NCI-H128 (cell line): ENCODE measurements around the gene NCKAP1.
"Not testable (repeated sequence)": the region's sequence is repeated elsewhere in the genome, so short reads cannot be mapped to it uniquely, and the experiment has no call there.

ENCODE experiments used
- DNase-seq: peaks from one replicate; lab custom pipeline; 2025; ENCODE audit not compliant: unreplicated experiment; lab: John Stamatoyannopoulos, UW

NCKAP1 gene

GRCh38 chr2:183038341-183039300, at the start of gene NCKAP1:
Gene NCKAP1, minus strand, starts transcription at chr2:183038457. Its CDS starts 358 bp downstream, at chr2:183038099.
- peak; percentile 44 for DNase-seq

- DNase-seq: no peak
Measured at GRCh38 chr2:183081911-183082310, 43.7 kb upstream of the NCKAP1 start.

DNA sequence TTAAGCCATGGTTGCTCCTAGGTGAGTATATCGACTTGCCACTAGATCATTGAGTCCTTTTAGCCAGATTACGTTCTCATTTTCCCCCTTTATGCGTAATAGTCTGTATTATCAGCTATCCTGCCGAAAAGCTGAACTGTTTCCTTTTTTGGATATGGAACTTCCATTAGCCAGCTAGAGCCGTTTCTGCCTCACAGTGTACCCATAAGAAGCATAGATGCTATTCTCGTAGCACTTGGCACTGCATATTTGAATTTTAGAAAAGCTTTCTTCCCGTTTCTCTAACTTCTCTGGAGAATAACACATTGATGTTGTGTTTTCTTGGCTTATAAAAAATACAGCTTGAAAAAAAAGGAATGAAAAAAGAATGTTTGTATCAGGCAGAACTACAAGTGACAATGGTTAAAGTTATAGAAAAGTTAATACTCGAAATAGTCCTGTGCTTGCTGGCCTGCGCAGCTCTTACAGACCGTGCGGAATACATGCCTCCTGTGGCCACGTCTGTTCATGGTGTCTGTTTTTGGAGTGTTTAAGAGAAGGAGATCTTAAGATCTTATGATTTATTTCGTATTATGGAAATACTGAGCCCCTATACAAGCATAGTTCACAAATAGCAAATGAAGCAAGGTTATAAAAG, 41.0 kb upstream of the NCKAP1 start:
- no peak for DNase-seq

- DNase-seq: peak; percentile 90
Measured at GRCh38 chr2:183078464-183079138, 40.3 kb upstream of the NCKAP1 start, which contains the start of gene DUSP19. Gene DUSP19, plus strand, starts transcription at chr2:183078747. Its CDS starts 187 bp downstream, at chr2:183078934.

- peak; percentile 46 for DNase-seq
Measured at GRCh38 chr2:183078163-183078463, 39.9 kb upstream of the NCKAP1 start.

- no peak for DNase-seq
Measured at GRCh38 chr2:183072177-183072576, 33.9 kb upstream of the NCKAP1 start.

- DNase-seq: no peak
Measured at GRCh38 chr2:183070942-183071844, 32.9 kb upstream of the NCKAP1 start.

DNA sequence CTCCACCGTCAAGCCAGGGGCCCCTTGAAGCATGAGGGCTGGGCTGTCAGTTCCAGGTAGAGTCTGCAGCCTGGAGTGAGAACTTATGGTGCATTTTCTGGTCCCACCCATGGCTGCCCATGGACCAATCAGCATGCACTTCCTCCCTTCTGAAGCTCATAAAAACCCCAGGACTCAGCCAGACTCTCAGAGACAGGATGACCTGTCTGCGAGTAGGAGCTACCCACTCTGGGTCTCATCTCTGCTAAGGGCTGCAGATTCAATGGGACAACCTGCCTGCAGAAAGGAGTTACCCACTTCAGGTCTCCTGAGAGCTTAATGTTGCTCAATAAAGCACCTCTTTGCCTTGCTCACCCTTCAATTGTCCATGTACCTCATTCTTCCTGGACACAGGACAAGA, 30.9 kb upstream of the NCKAP1 start:
- DNase-seq: no peak

DNA sequence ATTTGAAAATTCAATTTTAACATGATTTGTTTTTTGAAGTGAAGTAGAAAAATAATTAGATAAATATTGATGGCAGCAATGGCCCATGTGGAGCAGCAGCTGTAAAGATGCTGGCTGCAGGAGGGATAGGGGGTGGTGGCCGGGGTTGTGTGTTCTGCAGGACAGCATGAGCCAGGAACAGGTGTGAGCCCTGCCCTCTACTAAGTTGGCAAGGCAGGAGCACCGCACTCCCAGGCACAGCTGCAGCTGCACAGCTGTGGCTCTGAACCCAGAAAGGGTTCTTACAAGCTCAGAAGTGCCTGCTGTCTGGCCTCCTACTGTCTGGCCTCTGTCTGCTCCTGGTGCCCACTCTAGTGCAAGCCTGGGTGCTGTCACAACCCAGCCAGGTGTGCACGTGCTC, 30.3 kb upstream of the NCKAP1 start:
- DNase-seq: no peak

DNA sequence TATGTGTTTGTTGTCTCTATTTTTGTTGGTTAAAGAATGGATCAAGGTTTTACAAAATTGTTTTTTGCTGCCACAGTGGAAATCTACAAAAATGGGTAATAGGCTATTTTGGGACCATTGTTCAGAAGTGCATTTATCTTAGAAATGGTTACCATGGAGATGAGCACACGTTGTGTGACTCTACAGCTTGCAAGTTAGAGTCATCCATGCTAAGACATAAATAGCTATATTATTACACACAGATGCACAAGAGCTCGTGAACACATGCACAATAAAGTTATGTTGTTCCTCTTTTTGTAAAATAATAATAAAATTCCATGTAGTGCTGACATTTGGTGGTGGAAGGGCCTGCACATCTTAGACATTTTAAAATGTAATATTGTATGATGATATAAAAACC, 24.8 kb upstream of the NCKAP1 start:
- DNase-seq: no peak

- DNase-seq: no peak
Measured at GRCh38 chr2:183060571-183061231, 22.4 kb upstream of the NCKAP1 start.

DNA sequence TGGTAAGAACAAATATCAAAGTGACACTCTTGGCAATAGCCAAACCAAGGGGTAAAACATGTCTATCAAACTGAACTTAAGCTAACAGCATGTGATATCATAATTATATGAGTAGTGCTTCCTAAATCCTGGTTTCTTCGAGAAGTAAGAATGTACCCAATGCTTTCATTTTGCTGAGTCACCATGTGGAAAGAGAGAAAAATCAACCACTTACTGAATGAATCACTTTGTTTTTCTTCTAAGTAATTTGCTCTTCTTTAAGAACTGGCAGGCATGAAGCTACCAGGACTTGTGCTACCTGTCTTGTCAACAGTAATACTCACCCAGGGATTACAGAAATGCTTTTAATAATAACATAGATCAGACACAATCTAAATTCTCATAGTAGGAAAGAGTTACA, 21.3 kb upstream of the NCKAP1 start:
- no peak for DNase-seq

DNA sequence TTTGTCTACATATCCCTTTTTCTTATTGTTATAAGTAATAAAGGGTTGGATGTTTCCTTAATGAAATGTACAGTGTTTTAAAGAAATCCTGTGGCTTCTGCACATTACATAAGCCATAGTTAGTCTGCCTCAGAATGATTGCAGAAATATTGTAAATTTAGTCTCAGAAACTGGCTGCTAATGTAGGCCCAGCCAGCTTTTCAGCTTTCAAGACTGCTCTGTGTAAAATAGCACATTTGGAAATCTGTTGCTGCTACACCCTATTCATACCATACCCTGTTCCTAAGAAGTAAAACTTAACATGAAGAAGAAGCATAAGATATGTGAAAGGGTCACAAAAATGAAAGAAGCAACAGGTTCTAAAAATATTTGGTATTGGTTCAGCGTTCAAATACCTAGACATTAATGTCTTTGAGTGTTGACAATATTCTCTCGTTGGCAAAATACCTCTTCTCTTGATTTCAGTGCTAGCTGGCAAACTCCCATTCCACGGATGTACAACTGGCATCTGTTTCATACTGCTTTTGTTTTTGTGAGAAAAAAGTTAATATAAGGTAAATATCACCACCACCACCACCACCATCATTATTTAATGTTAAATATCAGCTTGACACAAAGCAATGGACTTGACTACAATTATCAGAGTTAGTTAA, 19.2 kb upstream of the NCKAP1 start:
- DNase-seq: no peak

- no peak for DNase-seq
Measured at GRCh38 chr2:183049420-183049819, 11.2 kb upstream of the NCKAP1 start.

GRCh38 chr2:183047486-183048125, 9.3 kb upstream of the NCKAP1 start:
- DNase-seq: not testable (repeated sequence)

DNA sequence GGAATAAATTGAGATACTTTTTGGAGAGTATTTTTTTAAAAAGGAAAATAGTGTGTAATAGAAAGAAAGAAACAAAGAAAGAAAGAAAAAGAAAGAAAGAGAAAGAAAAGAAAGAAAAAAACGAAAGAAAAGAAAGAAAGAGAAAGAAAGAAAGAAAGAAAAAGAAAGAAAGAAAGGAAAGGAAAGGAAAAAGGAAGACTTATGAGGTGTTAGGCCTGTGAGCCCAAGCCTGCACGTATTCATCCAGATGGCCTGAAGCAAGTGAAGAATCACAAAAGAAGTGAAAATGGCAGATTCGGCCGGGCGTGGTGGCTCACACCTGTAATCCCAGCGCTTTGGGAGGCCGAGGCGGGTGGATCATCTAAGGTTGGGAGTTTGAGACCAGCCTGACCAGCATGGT, 5.3 kb upstream of the NCKAP1 start:
- not testable (repeated sequence) for DNase-seq

- no peak for DNase-seq
Measured at GRCh38 chr2:183040604-183041003, 2.3 kb upstream of the NCKAP1 start.

DNA sequence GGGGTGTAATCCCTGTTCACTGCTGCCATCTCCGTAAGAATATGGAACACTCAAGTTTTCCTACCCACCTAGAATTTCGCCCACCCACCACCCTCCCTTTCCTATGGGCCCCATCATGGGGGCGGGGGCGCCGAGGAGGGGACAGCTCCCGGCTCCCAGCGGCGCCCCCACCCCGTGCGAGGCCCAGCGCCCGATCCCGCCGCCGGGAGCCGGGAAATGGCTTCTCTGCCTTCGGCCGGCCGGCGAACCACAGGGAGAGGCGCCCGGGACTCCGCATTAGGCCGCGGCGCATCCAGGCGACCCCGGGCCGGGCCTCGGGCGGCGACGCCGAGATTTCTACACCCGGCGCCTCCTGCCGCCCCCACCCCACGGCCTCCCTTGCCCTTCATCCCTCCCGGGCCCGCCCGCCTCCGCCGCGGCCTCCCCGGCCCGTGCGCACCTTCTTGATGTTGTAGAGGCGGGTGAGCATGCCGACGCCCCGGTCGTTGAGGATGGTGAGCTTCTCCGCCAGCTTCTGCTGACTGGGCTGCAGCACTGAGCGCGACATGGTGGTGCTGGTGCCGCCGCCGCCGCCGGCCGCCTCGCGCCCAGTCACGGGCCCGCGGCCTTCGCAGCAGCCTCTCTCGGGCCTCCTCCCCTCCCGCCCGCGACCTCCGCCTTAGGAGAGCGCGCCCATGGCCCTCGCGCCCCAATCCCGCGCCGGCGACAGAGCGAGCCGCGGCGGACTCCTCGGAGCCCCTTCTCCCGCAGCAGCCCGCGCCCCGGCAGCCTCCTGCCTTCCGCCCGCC, 510 bp downstream of the NCKAP1 start:
- DNase-seq: no peak
